K562 (cell line): Measurements from ENCODE around the gene MMP24OS.

ENCODE experiments used
- BACH1 ChIP-seq: fragments of 200-800 bp; sonication (Bioruptor generic); IDR thresholded peaks from 2 replicates; pipeline ENCODE4 v1.6.1; 2016; ENCODE audit warnings: missing genetic modification characterization, missing compliant biosample characterization
- CBX2 ChIP-seq: fragments of 200-600 bp; sonication (generic); IDR thresholded peaks from one replicate; pipeline ENCODE4 v1.6.1; 2012; ENCODE audit warnings: mild to moderate bottlenecking, low read length, inconsistent platforms; ENCODE audit not compliant: insufficient read depth, poor library complexity, severe bottlenecking
- DIDO1 ChIP-seq: fragments of 450-650 bp; IDR thresholded peaks from 2 replicates; pipeline ENCODE4 v1.6.1; 2016; ENCODE audit warnings: low read depth, missing biosample characterization, missing genetic modification characterization
- EZH2 ChIP-seq: IDR thresholded peaks from 2 replicates; pipeline ENCODE4 v1.6.1; 2012; ENCODE audit warnings: low read depth, mild to moderate bottlenecking, inconsistent platforms, low read length, borderline replicate concordance
- HNRNPL ChIP-seq: fragments of 200-400 bp; formaldehyde crosslinking; IDR thresholded peaks from 2 replicates; pipeline ENCODE4 v1.6.1; 2017; ENCODE audit warnings: low read depth, mild to moderate bottlenecking, low read length
- SRSF1 ChIP-seq: fragments of 200-400 bp; formaldehyde crosslinking; IDR thresholded peaks from 2 replicates; pipeline ENCODE4 v1.6.1; 2017; ENCODE audit warnings: mild to moderate bottlenecking, low read depth, low read length, moderate library complexity
- TFE3 ChIP-seq: fragments of 450-650 bp; formaldehyde crosslinking; IDR thresholded peaks from 2 replicates; pipeline ENCODE4 v1.4.0; 2020; ENCODE audit warnings: mild to moderate bottlenecking, mixed read lengths
- ZNF239 ChIP-seq: fragments of 250-450 bp; sonication (Bioruptor Pico); IDR thresholded peaks from 2 replicates; pipeline ENCODE4 v1.4.0; 2020; ENCODE audit warnings: mild to moderate bottlenecking
- ZNF274 ChIP-seq: IDR thresholded peaks from 2 replicates; pipeline ENCODE4 v1.6.1; 2011; ENCODE audit warnings: low read depth, mild to moderate bottlenecking, low read length, moderate library complexity, borderline replicate concordance
- ZNF311 ChIP-seq: fragments of 250-450 bp; sonication (Bioruptor Pico); IDR thresholded peaks from 2 replicates; pipeline ENCODE4 v1.4.0; 2020; ENCODE audit warnings: mild to moderate bottlenecking, moderate library complexity
- TF ChIP-seq, protein P1 (sequence below), 3 experiments: IDR thresholded peaks in 2 of 3; conservative IDR thresholded peaks in 1 of 3; 2 replicates each; pipeline ENCODE4 v1.5.1; 2011 to 2012; ENCODE audit warnings: low read length in 3 of 3, mild to moderate bottlenecking in 3 of 3, control low read depth in 2 of 3, improper control_type of control experiment in 1 of 3, inconsistent platforms in 1 of 3, low read depth in 1 of 3, mixed read lengths in 1 of 3, moderate library complexity in 1 of 3; ENCODE audit not compliant: insufficient read depth in 2 of 3

DNA sequence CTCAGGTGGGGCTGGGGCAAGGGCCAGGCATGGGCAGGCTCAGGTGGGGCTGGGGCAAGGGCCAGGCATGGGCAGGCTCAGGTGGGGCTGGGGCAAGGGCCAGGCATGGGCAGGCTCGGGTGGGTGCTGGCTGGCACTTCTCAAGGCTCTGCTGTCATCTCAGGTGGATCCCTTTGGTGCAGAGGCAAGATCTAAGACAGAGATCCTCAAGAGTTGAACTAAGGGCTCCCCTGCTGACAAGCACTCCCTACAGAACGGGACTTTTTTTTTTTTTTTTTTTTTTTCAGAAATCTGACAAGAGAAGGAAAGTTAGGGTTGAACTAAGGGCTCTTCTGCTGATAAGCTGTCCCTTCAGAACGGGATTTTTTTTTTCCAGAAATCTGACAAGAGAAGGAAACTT lies 24.9 kb downstream of the MMP24OS start:
- TF ChIP-seq ZNF311: no peak
- no peak for TF ChIP-seq ZNF274
- TF ChIP-seq EZH2: no peak
- TF ChIP-seq, protein P1, sequence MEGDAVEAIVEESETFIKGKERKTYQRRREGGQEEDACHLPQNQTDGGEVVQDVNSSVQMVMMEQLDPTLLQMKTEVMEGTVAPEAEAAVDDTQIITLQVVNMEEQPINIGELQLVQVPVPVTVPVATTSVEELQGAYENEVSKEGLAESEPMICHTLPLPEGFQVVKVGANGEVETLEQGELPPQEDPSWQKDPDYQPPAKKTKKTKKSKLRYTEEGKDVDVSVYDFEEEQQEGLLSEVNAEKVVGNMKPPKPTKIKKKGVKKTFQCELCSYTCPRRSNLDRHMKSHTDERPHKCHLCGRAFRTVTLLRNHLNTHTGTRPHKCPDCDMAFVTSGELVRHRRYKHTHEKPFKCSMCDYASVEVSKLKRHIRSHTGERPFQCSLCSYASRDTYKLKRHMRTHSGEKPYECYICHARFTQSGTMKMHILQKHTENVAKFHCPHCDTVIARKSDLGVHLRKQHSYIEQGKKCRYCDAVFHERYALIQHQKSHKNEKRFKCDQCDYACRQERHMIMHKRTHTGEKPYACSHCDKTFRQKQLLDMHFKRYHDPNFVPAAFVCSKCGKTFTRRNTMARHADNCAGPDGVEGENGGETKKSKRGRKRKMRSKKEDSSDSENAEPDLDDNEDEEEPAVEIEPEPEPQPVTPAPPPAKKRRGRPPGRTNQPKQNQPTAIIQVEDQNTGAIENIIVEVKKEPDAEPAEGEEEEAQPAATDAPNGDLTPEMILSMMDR (IDR thresholded peaks at IDR 0.05 in 2 of 3, conservative IDR thresholded peaks at IDR 0.05 in 1 of 3; ENCODE audit: insufficient read depth in 2 of 3, low read depth in 1 of 3, low read length in 3 of 3): no peak
- no peak for TF ChIP-seq DIDO1
- TF ChIP-seq ZNF239 (CRISPR knock-in tag): no peak
- TF ChIP-seq TFE3: no peak
- no peak for TF ChIP-seq SRSF1
- TF ChIP-seq CBX2: no peak
- no peak for TF ChIP-seq BACH1 (tag)
- TF ChIP-seq HNRNPL: no peak
